Erythroblast (primary cell): ENCODE measurements around the gene NFIB.

Source experiments
- DNase-seq, 2 experiments: peaks; one replicate each; lab custom pipeline; 2025; lab: John Stamatoyannopoulos, UW
- GATA1 ChIP-seq: IDR thresholded peaks from 2 replicates; pipeline ENCODE4 v1.6.1; 2011; ENCODE audit warnings: low read depth, mild to moderate bottlenecking, control low read depth, low read length, moderate library complexity
- POLR2A ChIP-seq: IDR thresholded peaks from 2 replicates; pipeline ENCODE4 v1.6.1; 2011; ENCODE audit warnings: mild to moderate bottlenecking, low read length

Gene NFIB

DNA sequence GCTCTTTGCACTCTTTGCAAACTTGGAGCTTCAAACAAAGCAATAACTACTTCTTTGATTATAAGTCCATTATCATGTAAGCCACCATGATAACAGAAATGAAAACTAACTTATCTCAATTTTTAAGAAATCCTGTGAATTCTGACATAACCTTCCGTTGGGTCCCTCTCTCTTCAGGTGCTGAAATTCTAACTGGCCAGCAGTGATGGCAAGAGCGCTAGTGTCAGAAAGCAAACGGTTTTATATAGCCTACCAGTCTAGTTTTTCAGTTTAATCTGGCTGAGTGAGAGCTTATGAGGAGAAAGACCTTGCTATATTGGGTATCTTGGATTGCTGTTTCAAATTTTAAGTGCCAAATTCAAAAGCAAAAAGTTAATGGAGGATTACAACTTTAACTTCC lies 13.4 kb downstream of the NFIB start:
- no peak for TF ChIP-seq POLR2A
- TF ChIP-seq GATA1 = no peak
- DNase-seq = no peak

DNA sequence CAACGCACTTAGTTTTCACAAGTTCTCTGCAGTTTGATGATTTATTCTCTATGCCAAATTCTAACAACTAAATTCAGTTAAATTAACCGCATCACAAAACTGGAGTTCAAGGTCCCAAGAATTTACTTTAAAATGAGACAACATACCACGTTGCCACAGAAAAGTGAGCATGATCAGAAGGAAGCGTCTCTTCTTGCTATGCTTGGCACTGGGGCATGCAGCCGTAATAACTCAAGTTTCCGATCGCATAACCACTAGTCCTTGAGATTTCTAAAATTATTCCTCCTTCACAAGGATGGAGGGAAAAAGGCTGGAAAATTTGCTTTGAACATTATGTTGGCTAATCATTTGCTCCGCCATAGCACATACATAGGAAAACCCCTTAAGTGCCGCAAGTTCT lies 13.9 kb downstream of the NFIB start:
- TF ChIP-seq GATA1 (no peak), POLR2A (no peak)
- DNase-seq = no peak

DNA sequence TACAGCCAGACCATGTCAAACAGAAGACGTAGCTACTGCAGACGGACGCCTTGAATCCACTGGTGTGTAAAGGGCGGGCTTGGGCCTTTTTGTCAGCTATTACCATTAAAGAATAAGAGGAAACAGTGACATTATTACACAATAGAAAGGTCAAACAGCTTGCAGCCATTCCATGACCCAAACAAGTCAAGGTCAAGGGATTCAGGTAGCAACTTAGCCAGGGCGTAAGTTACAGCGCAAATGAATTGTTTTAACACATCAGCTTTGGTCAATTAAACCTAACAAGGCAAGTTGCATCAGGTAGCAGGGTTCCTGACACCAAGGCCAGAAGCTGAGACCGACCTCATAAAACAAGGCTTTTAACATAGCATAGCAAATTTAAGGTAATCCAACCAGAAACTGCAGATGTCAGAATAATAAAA lies 15.3 kb downstream of the NFIB start:
- no peak for DNase-seq
- TF ChIP-seq POLR2A (no peak), GATA1 (no peak)

DNA sequence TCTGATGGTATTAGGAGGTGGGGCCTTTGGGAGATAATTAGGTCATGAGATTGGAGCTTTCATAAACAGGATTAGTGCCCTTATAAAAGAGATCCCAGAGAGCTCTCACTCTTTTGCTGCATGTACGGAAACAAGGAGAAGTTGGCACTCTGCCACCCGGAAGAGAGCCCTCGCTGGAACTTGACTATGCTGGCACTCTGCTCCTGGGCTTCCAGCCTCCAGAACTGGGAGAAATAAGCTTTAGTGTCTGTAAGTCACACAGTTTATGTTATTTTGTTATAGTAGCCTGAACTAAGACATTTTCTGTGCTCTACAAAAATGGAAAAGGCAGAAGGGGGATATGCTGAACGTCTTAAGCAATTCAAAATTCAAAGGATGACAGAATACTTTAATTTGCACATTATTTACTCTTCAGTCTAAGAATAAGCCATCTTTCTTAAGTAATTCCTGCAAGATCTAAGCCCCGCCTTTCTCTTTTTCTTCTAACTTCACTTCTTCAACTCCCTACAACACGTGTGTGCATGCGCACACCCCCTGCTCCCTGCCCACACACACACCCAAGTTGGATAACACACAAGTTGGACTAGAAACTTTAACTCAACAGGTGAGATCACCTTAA lies 17.3 kb downstream of the NFIB start:
- no peak for DNase-seq
- TF ChIP-seq GATA1 (no peak), POLR2A (no peak)

DNA sequence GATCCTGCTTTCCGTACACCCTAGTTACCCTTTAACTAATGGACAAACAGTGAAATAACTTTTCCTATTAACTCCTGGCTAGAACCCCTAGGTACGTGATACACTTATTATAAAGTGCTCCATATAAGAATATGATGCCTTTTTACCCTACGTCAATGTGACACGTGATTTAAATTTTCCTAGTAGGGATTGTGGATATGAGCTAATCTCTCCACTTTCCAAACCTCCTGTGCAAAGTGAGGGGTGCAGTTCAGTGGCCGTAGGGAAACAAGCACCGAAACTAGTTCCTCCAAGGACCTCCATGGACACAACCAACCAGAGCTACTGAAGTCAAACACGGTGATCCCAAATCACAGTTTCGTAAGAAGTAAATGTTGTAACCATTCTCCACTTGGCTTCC lies 19.3 kb downstream of the NFIB start:
- TF ChIP-seq POLR2A = no peak
- no peak for TF ChIP-seq GATA1
- DNase-seq = no peak

DNA sequence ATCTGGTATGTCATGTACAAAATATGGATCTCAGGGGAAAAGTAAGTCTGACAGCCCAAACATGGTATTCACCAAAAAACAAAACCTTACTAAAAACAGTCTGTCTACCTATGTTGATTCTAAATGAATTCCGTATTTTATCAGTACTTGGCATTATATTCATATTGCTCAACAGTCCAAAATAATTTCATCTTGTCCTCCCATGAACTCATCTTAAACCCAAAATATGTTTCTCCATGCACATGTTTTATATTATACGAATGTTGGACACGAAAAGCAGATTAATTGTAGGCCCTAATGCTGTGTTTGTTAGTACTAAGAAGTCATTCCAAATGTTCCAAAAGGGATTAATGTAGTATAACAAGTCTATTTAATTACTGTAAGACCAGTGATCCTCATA lies 20.1 kb downstream of the NFIB start:
- no peak for DNase-seq
- TF ChIP-seq GATA1 (no peak), POLR2A (no peak)

DNA sequence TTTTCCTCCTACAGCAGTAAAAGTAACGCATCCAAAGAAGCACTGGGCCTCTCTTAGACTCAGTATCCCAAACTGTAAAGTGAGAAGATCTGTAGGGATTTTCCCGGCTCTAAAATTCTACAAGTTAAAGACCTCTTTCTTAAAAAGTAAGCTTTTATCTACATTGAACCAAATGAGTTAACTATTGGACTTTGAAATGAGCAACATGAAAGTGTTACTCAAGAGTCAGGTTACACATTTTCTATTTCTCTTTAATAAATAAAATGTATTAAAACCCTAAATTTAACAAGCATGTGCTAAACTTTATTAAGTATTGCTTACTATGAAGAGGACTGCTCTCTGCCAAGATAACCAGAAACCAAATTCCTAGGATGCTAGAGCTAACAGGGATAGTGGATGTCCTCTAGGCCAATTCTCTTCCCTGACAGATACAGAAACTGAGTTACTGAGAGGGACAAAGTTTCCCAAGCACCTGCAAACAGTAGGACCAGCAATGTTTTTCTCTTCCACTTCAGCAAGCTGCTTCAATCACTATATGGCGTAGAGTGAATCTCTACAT lies 21.7 kb downstream of the NFIB start:
- no peak for DNase-seq
- no peak for TF ChIP-seq GATA1
- no peak for TF ChIP-seq POLR2A

DNA sequence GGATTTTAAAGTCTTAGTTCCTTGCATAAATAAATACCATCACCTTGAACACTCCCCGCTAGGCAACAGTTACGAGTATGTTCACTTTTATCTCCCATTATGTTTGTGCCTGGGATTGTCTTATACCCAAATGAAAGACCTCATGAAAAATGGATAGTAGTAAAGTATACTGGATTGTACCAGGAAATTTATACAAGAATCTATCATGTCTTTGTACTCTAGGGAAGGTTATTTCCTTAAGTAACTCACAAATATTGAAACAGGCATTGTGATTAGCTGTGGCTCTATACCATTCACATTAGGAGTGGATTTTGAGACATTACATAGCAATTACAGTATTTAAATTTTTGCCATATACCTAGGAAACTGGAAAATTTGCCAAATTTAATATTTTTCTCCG lies 24.0 kb downstream of the NFIB start:
- DNase-seq = no peak
- no peak for TF ChIP-seq POLR2A
- no peak for TF ChIP-seq GATA1

DNA sequence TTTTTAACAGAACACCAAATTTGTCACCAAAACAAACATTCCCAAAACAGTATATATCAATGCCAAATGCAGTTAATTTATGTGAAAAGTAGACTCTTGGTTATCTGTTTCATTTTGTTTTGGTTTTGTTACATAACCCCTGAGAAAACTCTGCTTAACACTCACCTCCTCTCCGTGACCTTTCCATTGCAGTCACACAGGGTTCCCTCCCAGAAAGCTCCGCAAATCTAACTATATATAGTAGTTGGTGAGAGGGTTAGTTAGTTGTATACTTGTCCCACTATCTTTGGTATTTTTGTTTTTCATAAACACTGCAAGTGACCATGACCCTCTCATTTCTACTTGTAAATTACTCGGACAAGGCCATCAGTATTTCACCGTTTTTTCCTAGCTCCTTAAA lies 25.5 kb downstream of the NFIB start:
- no peak for DNase-seq
- TF ChIP-seq GATA1 (no peak), POLR2A (no peak)

DNA sequence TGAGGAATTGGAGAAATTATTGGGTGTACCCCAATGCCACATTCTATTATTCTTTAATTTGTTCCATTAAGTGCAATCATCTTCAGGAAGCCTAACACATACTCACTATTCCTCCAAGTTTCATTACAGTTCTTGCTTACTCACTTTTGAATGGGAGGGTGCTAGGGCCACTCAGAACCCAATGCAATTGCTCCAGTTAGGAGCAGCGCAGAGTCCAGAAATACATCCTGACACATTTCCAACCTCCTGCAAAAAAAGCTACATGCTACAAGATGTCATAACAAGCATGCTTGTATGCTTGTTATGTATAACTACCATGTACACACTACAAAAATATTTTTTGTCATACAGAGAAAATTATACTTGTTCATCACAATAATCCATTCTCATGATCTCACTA lies 27.8 kb downstream of the NFIB start:
- no peak for TF ChIP-seq POLR2A
- no peak for DNase-seq

DNA sequence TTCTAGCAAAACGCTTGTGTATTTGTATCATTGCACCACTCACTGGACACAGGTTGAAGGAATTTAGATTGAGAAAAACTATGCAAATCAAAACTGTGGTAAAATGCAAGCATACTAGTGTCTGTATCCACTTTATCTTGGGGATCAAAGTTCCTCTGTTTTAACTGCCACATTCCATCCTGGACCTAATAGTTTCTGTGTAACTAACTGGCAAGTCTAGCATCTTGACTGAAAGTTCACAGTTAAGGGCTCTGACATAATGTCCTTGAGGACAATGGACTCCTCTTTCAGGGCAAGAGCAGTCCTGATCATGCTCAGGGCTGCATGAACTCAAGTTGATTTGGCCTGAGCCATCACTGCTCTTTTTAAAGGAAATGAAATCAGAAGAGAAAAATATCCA lies 30.7 kb downstream of the NFIB start:
- no peak for DNase-seq
- TF ChIP-seq POLR2A = no peak
- no peak for TF ChIP-seq GATA1

DNA sequence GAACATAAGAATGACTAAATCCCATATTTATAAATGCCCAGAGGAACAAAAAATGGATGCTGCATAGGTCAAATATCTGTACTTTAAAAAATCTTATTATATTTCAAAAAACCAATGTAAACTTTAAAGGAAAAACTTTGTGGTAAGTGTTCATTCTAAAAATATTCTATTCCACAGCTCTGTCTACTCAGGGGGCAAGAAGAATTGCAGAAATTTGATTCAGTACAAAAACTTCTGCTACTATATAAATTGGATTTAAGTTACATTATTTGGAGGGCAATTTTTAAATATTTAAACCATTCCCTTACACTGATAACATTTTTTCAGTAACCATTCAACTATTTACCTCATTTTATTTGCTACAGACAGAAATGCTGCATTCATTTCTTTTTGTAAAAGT lies 32.1 kb downstream of the NFIB start:
- DNase-seq = no peak
- TF ChIP-seq POLR2A (no peak), GATA1 (no peak)

DNA sequence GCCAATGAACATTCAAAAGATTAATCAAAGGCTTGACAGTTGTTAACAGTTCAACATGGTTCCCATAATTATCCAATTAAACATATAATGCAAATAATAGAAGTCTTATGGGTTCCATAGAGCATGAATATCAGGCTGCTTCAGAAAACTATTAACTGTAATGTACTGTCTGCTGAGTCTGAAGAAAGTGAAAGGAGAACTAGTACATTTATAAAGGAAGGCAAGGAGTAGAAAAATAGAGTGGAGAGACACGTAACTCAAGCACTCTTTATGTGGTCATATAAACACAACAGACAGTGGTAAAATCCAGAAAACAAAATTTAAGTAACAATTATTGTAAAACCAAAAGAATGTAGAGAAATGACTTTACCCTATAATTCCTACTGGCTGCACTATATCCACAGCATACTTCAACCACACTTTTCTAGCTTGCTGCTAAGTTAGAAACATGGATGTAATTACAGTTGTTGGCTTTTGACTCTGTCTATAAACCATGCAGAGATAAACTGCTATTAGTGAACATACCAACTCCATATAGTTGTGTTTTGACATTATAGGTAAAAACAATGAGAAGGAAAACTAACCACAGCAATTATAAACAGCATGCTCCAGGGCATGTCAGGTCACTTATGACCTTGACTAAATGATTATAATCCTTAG lies 32.7 kb downstream of the NFIB start:
- no peak for DNase-seq
- TF ChIP-seq POLR2A (no peak), GATA1 (no peak)

DNA sequence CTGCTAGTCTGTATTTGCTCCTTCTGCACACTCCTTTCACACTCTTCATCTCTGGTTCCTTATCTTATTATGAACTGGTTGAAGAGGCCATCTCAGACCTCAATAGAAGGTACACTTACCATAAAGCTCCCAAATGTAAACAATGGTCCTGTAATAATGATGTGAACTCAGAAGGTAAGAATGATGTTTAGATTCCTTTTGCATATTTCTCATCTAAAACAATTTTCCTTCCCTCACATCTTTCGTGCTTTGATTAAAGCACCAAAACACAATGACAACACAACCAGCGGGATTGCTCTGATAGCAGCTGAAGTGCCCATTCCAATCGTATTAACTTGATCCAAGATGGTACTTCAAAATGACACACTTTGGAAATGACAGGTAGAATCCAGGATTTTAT lies 34.3 kb downstream of the NFIB start:
- no peak for TF ChIP-seq POLR2A
- TF ChIP-seq GATA1 = no peak
- DNase-seq = no peak

DNA sequence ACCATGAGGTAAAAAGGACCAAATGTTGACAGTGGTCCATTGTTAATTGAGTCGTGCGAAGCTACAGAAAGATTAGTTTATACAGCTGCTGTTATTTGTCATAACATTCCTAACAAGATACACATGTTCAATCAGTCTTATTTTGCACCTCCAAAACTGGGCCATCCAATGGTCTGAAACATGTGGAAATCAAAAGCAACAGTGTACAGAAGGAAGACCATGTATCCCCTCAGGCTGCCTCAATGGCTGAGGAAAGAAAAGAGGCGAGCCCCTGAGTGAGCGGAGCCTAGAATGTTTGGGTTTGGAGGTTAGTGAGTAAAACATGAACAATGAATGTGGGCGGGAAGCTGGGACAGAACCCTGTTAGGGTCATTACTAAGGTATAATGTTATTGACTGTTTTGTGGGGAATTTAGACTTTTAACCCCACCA lies 35.6 kb downstream of the NFIB start:
- no peak for DNase-seq
- TF ChIP-seq GATA1 (no peak), POLR2A (no peak)
